ENCODE data around the gene APPBP2.

- TF ChIP-seq GATA3 (IDR thresholded peaks at IDR 0.05; ENCODE audit: low read depth, low read length) (no peak), GATA2 (IDR thresholded peaks at IDR 0.05; ENCODE audit: low read depth, low read length) (no peak)
These were observed 74.1 kb downstream of the APPBP2 start for GRCh38 chr17:60451965-60452364.

Data from SH-SY5Y (cell line).